CD4-positive, alpha-beta memory T cell (primary cell): ENCODE results near the gene ARAP1. TPM values are rescaled to one million over a fixed set of nuclear protein-coding genes. Genes with fewer than 3 reads are reported as not detected.
A peak's percentile ranks its signal among the peaks of the same experiment; 100 is the strongest.

Experiments
- CTCF ChIA-PET: fragments of 350-600 bp; sonication (Branson Sonifier 250); formaldehyde crosslinking; loops from one replicate; lab custom pipeline; 2021; ENCODE audit warnings: inconsistent platforms; ENCODE audit not compliant: partially characterized antibody; lab: Charles Lee
- POLR2A ChIA-PET: fragments of 350-600 bp; sonication (Branson Sonifier 250); formaldehyde crosslinking; loops from one replicate; lab custom pipeline; 2021; ENCODE audit not compliant: partially characterized antibody; lab: Charles Lee
- DNase-seq, 5 donors: peaks; one replicate each; pipeline versions ENCODE4 v3.0.0 to v3.0.0-alpha.2; 2020 to 2022; ENCODE audit warnings: mixed read lengths in 1 of 5
- H3K27ac ChIP-seq: one replicate; pipeline ENCODE4 v1.7.0; 2013; ENCODE audit warnings: low read depth, low read length
- H3K27me3 ChIP-seq: 2 replicates; pipeline ENCODE4 v1.7.0; 2013; ENCODE audit warnings: mild to moderate bottlenecking, low read length, moderate library complexity; ENCODE audit not compliant: insufficient read depth
- H3K36me3 ChIP-seq: 2 replicates; pipeline ENCODE4 v1.7.0; 2013; ENCODE audit warnings: mild to moderate bottlenecking, low read length, moderate library complexity; ENCODE audit not compliant: insufficient read depth
- H3K4me1 ChIP-seq: 2 replicates; pipeline ENCODE4 v1.7.0; 2013; ENCODE audit warnings: mild to moderate bottlenecking, low read length, moderate library complexity; ENCODE audit not compliant: insufficient read depth
- H3K4me3 ChIP-seq, 2 donors: one replicate each; pipeline ENCODE4 v1.7.0; 2013; ENCODE audit warnings: low read length in 2 of 2, mild to moderate bottlenecking in 1 of 2
- H3K9me3 ChIP-seq, 2 donors: one replicate each; pipeline ENCODE4 v1.7.0; 2013; ENCODE audit warnings: low read length in 2 of 2, control low read depth in 1 of 2; ENCODE audit not compliant: control insufficient read depth in 1 of 2
- H3K27ac Mint-ChIP-seq, 7 donors: one replicate each; pipeline ENCODE4 v1.8.0; 2020 to 2021; ENCODE audit warnings: mixed read lengths in 7 of 7, mild to moderate bottlenecking in 6 of 7, inconsistent platforms in 3 of 7, moderate library complexity in 3 of 7
- H3K27me3 Mint-ChIP-seq, 2 donors: one replicate each; pipeline ENCODE4 v1.8.0; 2020 to 2021; ENCODE audit warnings: mixed read lengths in 2 of 2
- H3K36me3 Mint-ChIP-seq, 2 donors: one replicate each; pipeline ENCODE4 v1.8.0; 2020 to 2021; ENCODE audit warnings: mixed read lengths in 2 of 2, inconsistent platforms in 1 of 2, mild to moderate bottlenecking in 1 of 2
- H3K4me1 Mint-ChIP-seq, 4 donors: one replicate each; pipeline ENCODE4 v1.8.0; 2020 to 2021; ENCODE audit warnings: mixed read lengths in 4 of 4, mild to moderate bottlenecking in 1 of 4
- H3K4me3 Mint-ChIP-seq, 8 donors: one replicate each; pipeline ENCODE4 v1.8.0; 2020 to 2021; ENCODE audit warnings: mixed read lengths in 8 of 8, mild to moderate bottlenecking in 7 of 8, moderate library complexity in 6 of 8, inconsistent platforms in 3 of 8
- H3K9me3 Mint-ChIP-seq, 8 donors: one replicate each; pipeline ENCODE4 v1.8.0; 2020 to 2021; ENCODE audit warnings: mixed read lengths in 8 of 8, mild to moderate bottlenecking in 5 of 8, inconsistent platforms in 3 of 8, moderate library complexity in 1 of 8
- intact Hi-C: fragments of 100-400 bp; cut with micrococcal nuclease; formaldehyde crosslinking; loops from one replicate; pipeline ENCODE4 v1.15.1; 2023
- polyA plus RNA-seq, 2 donors: library from polyadenylated mRNA; unstranded; fragments of 300-500 nt; fragmentation: Illumina TruSeq; gene quantifications; one replicate each; pipeline ENCODE4 v1.2.3, GENCODE V29; 2021
- total RNA-seq, 2 experiments: library from RNA; stranded (reverse); gene quantifications; one replicate each; pipeline ENCODE4 v1.2.3, GENCODE V29; 2021

The ARAP1 gene
- total and polyA plus RNA-seq, 4 experiments from 2014 or later: 9.5 to 157 (median 90.1) TPM

DNA sequence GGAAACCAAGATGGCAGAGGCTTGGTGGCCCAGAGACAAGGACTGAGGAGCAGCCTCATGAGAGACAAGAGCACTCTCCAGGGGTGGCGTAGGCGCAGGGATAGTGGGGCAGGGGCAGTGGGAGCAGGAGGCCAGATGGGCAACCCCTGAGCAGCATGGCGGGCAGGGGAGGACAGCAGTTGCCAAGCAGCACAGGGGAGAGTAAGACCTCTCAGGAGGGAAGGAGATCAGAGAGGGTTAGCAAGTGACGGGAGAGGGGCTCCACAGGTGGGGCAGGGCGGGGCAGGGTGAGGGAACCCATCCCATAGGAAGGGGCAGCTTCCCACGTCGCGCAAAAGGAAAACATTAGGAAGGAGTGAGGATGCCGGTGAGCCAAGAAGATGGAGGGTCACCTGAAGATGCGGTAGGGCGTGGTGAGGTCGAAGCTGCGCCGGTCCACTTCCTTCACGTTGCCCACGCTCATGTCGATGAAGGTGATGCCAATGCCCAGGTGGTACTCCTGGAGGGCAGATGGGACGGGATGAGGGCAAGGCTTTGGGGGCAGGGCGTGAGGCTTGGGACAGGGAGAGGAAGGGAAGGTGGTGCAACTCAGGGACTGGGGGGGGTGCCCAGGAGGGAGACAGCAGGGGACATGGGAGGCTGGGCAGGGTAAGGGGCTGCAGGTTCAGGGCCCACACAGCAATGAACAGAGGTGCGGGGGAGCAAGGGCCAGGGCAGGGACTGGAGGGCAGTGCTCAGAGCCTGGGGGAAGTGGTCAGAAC lies 42.5 kb downstream of the ARAP1 start:
- Mint-ChIP-seq H3K4me3 (no peak overlapping the region), H3K36me3 (peaks cover 36 to 78% of the 10 kb centered on the region in 2 donors)
- POLR2A ChIA-PET: interaction anchor here (1.4 kb wide), 1 partner anchor 12 kb away, joined by 4 read pairs; no protein-coding TSS in a partner anchor

DNA sequence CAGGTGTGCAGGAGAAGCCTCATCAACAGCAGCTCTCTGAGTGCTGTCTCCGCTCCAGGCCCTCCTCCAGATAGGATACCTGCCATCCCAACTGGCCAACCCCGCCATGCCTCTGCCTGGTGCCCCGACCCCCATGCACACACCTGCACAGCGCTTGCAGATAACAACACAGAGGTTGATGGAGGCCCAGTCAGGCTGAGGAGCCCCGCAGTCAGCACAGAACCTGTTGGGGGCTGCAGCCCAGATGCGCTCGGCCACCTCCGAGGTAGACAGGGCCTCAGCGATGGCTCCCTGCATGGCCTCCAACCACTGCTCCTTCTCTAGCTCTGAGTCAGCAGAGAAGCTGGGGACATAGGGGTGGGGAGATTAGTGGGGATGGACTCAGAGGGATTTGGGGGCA lies 45.2 kb downstream of the ARAP1 start:
- POLR2A ChIA-PET: no interaction called here
- no peak overlapping the region for H3K27ac ChIP-seq
- intact Hi-C loops: no loop called here
- H3K4me1 Mint-ChIP-seq: peaks cover 0 to 5% (median 2%) of the 10 kb centered on the region in 4 donors
- DNase-seq: peak in 1 of 5 donors; percentile 26
- no peak overlapping the region for H3K4me3 ChIP-seq
- no peaks in the 10 kb centered on the region for H3K9me3 Mint-ChIP-seq
- no peaks in the 10 kb centered on the region for H3K4me1 ChIP-seq
- no peaks in the 10 kb centered on the region for H3K27me3 ChIP-seq
- H3K4me3 Mint-ChIP-seq: no peak overlapping the region
- no peaks in the 10 kb centered on the region for H3K9me3 ChIP-seq
- H3K27ac Mint-ChIP-seq: peak overlapping the region in 3 of 7 donors; percentile 22 to 55 (median 29)
- no peaks in the 10 kb centered on the region for H3K27me3 Mint-ChIP-seq
- CTCF ChIA-PET: no interaction called here
- peaks cover 83% of the 10 kb centered on the region for H3K36me3 ChIP-seq
- H3K36me3 Mint-ChIP-seq: peaks cover 33 to 81% of the 10 kb centered on the region in 2 donors

More for the DNA sequence above, 42.5 kb downstream of the ARAP1 start:
- intact Hi-C loops: no loop called here
- Histone ChIP-seq H3K9me3 (no peaks in the 10 kb centered on the region), H3K36me3 (peaks cover 75% of the 10 kb centered on the region), H3K27me3 (no peaks in the 10 kb centered on the region), H3K4me3 (no peak overlapping the region), H3K4me1 (peaks cover 3% of the 10 kb centered on the region), H3K27ac (no peak overlapping the region)
- H3K27ac Mint-ChIP-seq: peak overlapping the region in 3 of 7 donors; percentile 32 to 79 (median 37)
- DNase-seq: no peak
- H3K27me3 Mint-ChIP-seq: no peaks in the 10 kb centered on the region
- CTCF ChIA-PET: interaction anchor here (1.8 kb wide), 1 partner anchor 16 kb away, joined by 5 read pairs; no protein-coding TSS in a partner anchor
- no peaks in the 10 kb centered on the region for H3K9me3 Mint-ChIP-seq
- peaks cover 0 to 12% (median 7%) of the 10 kb centered on the region in 4 donors for H3K4me1 Mint-ChIP-seq

DNA sequence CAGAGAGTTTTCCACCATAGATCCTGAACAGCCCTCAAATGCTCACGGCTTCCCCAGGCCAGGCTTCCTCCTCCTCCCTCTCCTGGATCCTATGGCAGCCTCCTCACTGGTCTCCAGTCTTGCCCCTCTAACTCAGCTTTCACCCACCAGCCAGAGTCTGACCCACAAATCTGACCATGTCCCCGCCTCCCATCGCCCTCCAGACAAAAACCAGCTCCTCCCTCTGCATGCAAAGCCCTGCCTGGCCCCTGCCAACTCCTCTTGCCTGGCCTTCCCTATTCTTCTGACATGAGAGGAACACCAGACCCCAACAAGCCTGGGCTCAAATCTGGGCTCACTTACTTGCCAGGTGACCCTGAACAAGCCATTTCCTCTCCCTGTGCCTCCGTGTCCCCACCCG lies 45.6 kb downstream of the ARAP1 start:
- no peak overlapping the region for H3K27ac ChIP-seq
- Mint-ChIP-seq H3K27ac (peak overlapping the region in 5 of 7 donors; percentile 29 to 58 (median 52)), H3K36me3 (peaks cover 33 to 83% of the 10 kb centered on the region in 2 donors)

DNA sequence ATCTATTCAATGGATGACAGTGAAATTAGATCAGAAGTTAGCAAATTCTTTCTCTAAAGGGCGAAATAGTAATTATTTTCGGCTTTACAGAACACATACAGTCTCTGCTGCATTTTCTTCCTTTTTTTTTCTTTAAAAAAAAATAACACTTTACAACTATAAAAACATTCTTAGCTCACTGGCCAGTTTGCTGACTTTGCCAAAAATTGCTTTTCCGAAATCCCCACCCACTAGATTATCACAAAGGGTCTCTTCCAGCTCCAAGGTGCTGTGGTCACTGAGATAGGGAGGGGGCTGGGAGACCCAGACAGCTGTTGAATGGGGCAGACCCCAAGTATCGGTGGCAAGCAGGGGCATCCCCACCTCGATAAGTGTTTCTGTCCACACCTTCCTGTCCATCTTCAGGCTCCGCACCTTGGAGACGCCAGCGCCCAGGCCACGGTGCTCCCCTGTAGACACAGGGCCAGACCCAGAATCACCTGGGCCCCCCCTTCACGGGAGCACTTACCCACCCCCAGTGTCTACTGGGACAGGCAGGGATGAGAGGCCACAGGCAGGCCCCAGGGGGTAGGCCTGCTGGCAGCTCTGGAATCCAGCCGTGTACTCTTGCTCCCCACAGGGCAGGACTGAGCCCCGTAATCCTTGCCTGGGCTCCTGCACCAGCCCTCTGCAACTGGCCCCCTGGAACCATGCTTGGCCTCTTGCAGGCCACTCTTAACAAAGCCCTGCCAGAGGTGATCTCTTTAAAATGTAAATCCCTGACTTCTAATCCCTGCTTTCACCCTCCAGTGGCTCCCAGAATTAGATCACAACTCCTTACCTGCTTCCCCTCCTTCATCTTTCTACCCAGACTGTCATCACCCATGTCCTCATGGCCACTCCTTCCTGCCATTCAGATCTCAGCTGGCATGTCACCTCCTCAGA lies 46.5 kb downstream of the ARAP1 start:
- Histone ChIP-seq H3K27ac (no peak overlapping the region), H3K4me3 (no peak overlapping the region), H3K4me1 (no peaks in the 10 kb centered on the region), H3K36me3 (peaks cover 83% of the 10 kb centered on the region), H3K27me3 (no peaks in the 10 kb centered on the region), H3K9me3 (no peaks in the 10 kb centered on the region)
- Mint-ChIP-seq H3K4me1 (peaks cover 0 to 5% (median under 1%) of the 10 kb centered on the region in 4 donors), H3K36me3 (peaks cover 33 to 85% of the 10 kb centered on the region in 2 donors), H3K27ac (peak overlapping the region in 3 of 7 donors; percentile 27 to 62 (median 57)), H3K4me3 (no peak overlapping the region), H3K27me3 (no peaks in the 10 kb centered on the region), H3K9me3 (no peaks in the 10 kb centered on the region)
- ChIA-PET CTCF (no interaction called here), POLR2A (no interaction called here)
- no peak for DNase-seq
- intact Hi-C loops: no loop called here

More for the DNA sequence above, 45.6 kb downstream of the ARAP1 start:
- ChIA-PET CTCF (no interaction called here), POLR2A (no interaction called here)
- Histone ChIP-seq H3K4me1 (no peaks in the 10 kb centered on the region), H3K9me3 (no peaks in the 10 kb centered on the region), H3K36me3 (peaks cover 85% of the 10 kb centered on the region), H3K4me3 (no peak overlapping the region), H3K27me3 (no peaks in the 10 kb centered on the region)
- DNase-seq: no peak
- Mint-ChIP-seq H3K9me3 (no peaks in the 10 kb centered on the region), H3K27me3 (no peaks in the 10 kb centered on the region), H3K4me3 (no peak overlapping the region), H3K4me1 (peaks cover 0 to 5% (median 2%) of the 10 kb centered on the region in 4 donors)
- intact Hi-C loops: no loop called here

DNA sequence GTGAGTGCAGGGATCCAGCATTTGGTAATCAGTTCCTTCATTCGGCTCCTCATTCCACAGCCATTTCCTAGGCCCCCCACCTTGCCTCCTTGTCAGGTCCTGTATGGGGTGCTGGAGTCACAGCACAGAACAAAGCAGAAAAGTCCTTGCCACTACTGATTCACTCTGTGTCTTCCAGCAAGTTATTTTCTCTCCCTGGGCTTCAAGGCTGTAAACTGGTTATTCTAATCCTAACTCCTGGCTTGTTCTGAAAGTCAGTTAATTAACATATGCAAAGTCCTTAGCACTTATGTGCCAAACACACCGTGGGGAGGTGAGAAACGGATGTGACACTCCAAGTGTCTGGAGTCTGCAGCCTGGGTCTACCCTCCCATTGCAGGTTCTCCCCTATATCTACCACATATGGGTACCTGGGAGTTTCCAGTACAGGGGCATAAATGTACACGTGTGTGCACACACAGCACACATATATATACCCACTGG lies 47.4 kb downstream of the ARAP1 start:
- ChIA-PET POLR2A (no interaction called here), CTCF (no interaction called here)
- H3K9me3 ChIP-seq: no peaks in the 10 kb centered on the region
- H3K27ac ChIP-seq: no peak overlapping the region
- H3K36me3 ChIP-seq: peaks cover 88% of the 10 kb centered on the region
- H3K27ac Mint-ChIP-seq: peak overlapping the region in 2 of 7 donors; percentile 23 to 45
- no peaks in the 10 kb centered on the region for H3K27me3 Mint-ChIP-seq
- H3K4me3 ChIP-seq: no peak overlapping the region
- no peaks in the 10 kb centered on the region for H3K9me3 Mint-ChIP-seq
- H3K36me3 Mint-ChIP-seq: peaks cover 41 to 85% of the 10 kb centered on the region in 2 donors
- intact Hi-C loops: no loop called here
- peaks cover 0 to 5% (median under 1%) of the 10 kb centered on the region in 4 donors for H3K4me1 Mint-ChIP-seq
- H3K27me3 ChIP-seq: no peaks in the 10 kb centered on the region
- no peak for DNase-seq
- no peaks in the 10 kb centered on the region for H3K4me1 ChIP-seq
- H3K4me3 Mint-ChIP-seq: no peak overlapping the region

DNA sequence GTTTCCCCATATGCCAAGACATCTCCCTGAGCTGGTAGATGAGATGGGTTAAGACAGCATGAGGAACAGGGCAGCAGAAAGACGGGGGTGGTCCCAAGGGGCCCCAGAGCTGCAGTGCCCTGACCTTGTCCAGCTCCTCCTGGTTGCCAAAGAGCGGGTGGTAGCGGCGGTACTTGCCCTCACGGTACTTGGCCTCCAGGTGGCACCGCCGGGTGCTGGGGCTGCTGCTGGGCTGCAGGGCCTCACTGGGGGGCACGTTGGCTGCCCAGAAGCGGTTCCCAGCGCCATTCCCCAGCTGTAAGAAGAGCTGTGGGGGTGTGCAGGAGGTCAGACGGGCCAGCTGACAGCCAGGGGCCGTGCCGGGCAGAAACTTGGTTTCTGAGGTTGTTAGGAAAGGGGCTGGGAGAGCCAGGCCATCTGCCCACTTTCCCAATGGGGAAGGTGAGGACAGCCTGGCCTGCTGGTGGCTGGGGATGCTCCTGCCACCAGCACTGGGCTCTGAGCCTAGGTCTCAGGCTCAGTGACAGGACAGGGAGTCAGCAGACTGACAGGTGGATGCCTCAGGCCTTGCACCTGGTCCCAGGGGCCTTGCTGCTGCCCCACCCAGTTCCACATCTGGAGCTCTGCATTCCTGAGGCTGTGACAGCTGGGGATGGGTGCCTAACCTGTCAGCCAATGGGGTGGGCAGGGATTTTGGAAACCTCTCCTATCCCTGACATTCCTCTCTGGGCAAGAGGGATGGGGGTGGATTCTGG lies 48.0 kb downstream of the ARAP1 start:
- Mint-ChIP-seq H3K4me3 (no peak overlapping the region), H3K9me3 (no peaks in the 10 kb centered on the region), H3K27me3 (no peaks in the 10 kb centered on the region), H3K36me3 (peaks cover 42 to 85% of the 10 kb centered on the region in 2 donors), H3K4me1 (peaks cover 0 to 5% (median under 1%) of the 10 kb centered on the region in 4 donors), H3K27ac (no peak overlapping the region)
- H3K36me3 ChIP-seq: peaks cover 88% of the 10 kb centered on the region
- no peaks in the 10 kb centered on the region for H3K9me3 ChIP-seq
- no peak overlapping the region for H3K27ac ChIP-seq
- no peaks in the 10 kb centered on the region for H3K4me1 ChIP-seq
- H3K27me3 ChIP-seq: no peaks in the 10 kb centered on the region
- no peak overlapping the region for H3K4me3 ChIP-seq
- intact Hi-C loops: no loop called here
- ChIA-PET POLR2A (interaction anchor here (2.0 kb wide), 1 partner anchor 12 kb away, joined by 5 read pairs; no protein-coding TSS in a partner anchor), CTCF (no interaction called here)
- no peak for DNase-seq
